ENCODE results near the gene RUBCN. TPM values are rescaled to one million over a fixed set of nuclear protein-coding genes. Genes with fewer than 3 reads are reported as not detected.

RUBCN gene
- total RNA-seq, 1 donor from 2014 or later: 9.2 TPM

DNA sequence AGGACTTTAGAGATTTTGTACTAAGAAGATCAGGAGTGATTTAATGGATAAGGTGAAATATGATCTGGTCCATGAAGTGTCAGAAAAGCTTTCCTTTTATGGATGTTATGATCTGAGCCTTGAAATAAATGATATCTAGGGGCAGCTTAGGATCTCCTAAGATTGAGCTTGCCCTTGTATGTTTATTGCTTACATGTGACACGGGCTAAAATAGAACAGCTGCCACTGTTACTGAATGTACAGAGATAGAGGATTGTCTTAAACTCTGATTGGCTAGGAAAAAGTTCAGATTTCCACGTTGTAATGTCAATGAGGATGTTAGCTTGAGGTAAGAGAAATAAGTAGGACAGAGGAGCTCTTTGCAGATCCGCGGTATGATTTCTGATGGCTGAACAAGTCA, 21.8 kb upstream of the RUBCN start:
- no peak for DNase-seq (ENCODE audit: low read depth)
- Histone ChIP-seq H3K36me3 (ENCODE audit: control insufficient read depth, insufficient read depth, low read length) (peaks cover 3% of the 10 kb centered on the region), H3K4me3 (ENCODE audit: low read depth, low read length) (no peak overlapping the region), H3K27me3 (ENCODE audit: control insufficient read depth, insufficient read depth, low read length) (no peaks in the 10 kb centered on the region)
- no peak for FAIRE-seq
- TF ChIP-seq, protein P1, sequence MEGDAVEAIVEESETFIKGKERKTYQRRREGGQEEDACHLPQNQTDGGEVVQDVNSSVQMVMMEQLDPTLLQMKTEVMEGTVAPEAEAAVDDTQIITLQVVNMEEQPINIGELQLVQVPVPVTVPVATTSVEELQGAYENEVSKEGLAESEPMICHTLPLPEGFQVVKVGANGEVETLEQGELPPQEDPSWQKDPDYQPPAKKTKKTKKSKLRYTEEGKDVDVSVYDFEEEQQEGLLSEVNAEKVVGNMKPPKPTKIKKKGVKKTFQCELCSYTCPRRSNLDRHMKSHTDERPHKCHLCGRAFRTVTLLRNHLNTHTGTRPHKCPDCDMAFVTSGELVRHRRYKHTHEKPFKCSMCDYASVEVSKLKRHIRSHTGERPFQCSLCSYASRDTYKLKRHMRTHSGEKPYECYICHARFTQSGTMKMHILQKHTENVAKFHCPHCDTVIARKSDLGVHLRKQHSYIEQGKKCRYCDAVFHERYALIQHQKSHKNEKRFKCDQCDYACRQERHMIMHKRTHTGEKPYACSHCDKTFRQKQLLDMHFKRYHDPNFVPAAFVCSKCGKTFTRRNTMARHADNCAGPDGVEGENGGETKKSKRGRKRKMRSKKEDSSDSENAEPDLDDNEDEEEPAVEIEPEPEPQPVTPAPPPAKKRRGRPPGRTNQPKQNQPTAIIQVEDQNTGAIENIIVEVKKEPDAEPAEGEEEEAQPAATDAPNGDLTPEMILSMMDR (IDR thresholded peaks at IDR 0.05; ENCODE audit: insufficient read depth, low read length, severe bottlenecking): no peak

- Histone ChIP-seq H3K4me3 (ENCODE audit: low read depth, low read length) (no peak overlapping the region), H3K27me3 (ENCODE audit: control insufficient read depth, insufficient read depth, low read length) (no peaks in the 10 kb centered on the region), H3K36me3 (ENCODE audit: control insufficient read depth, insufficient read depth, low read length) (peaks cover 1% of the 10 kb centered on the region)
- FAIRE-seq (no peak), DNase-seq (ENCODE audit: low read depth) (no peak)
- TF ChIP-seq, protein P1 (IDR thresholded peaks at IDR 0.05; ENCODE audit: insufficient read depth, low read length, severe bottlenecking): no peak
Measured at GRCh38 chr3:197756704-197757103, 20.0 kb upstream of the RUBCN start.

GRCh38 chr3:197753263-197753662, 16.6 kb upstream of the RUBCN start:
- FAIRE-seq (no peak), DNase-seq (ENCODE audit: low read depth) (no peak)
- no peaks in the 10 kb centered on the region for H3K27me3 ChIP-seq (ENCODE audit: control insufficient read depth, insufficient read depth, low read length)
- peaks cover 1% of the 10 kb centered on the region for H3K36me3 ChIP-seq (ENCODE audit: control insufficient read depth, insufficient read depth, low read length)
- no peak overlapping the region for H3K4me3 ChIP-seq (ENCODE audit: low read depth, low read length)
- TF ChIP-seq, protein P1 (IDR thresholded peaks at IDR 0.05; ENCODE audit: insufficient read depth, low read length, severe bottlenecking): no peak

GRCh38 chr3:197752107-197752506, 15.4 kb upstream of the RUBCN start:
- H3K36me3 ChIP-seq (ENCODE audit: control insufficient read depth, insufficient read depth, low read length): peaks cover 1% of the 10 kb centered on the region
- TF ChIP-seq, protein P1 (IDR thresholded peaks at IDR 0.05; ENCODE audit: insufficient read depth, low read length, severe bottlenecking): no peak
- no peaks in the 10 kb centered on the region for H3K27me3 ChIP-seq (ENCODE audit: control insufficient read depth, insufficient read depth, low read length)
- FAIRE-seq (no peak), DNase-seq (ENCODE audit: low read depth) (no peak)
- no peak overlapping the region for H3K4me3 ChIP-seq (ENCODE audit: low read depth, low read length)

- Histone ChIP-seq H3K4me3 (ENCODE audit: low read depth, low read length) (peak overlapping the region; percentile 74), H3K36me3 (ENCODE audit: control insufficient read depth, insufficient read depth, low read length) (no peaks in the 10 kb centered on the region), H3K27me3 (ENCODE audit: control insufficient read depth, insufficient read depth, low read length) (no peaks in the 10 kb centered on the region)
- TF ChIP-seq, protein P1 (IDR thresholded peaks at IDR 0.05; ENCODE audit: insufficient read depth, low read length, severe bottlenecking): no peak
- FAIRE-seq: no peak
- peak; percentile 42 for DNase-seq (ENCODE audit: low read depth)
Measured at GRCh38 chr3:197750858-197751737, 14.4 kb upstream of the RUBCN start.
